LNCAP (cell line): ENCODE measurements around the gene TTLL6.
A peak's percentile ranks its signal among the peaks of the same experiment; 100 is the strongest.

Experiments
- CTCF ChIP-seq: fragments of 450-650 bp; IDR thresholded peaks from 2 replicates; pipeline ENCODE4 v1.5.1; 2017; ENCODE audit warnings: mild to moderate bottlenecking

Gene TTLL6

GRCh38 chr17:48825446-48826381 lies 8.7 kb upstream of the TTLL6 start:
- TF ChIP-seq CTCF: no peak

DNA sequence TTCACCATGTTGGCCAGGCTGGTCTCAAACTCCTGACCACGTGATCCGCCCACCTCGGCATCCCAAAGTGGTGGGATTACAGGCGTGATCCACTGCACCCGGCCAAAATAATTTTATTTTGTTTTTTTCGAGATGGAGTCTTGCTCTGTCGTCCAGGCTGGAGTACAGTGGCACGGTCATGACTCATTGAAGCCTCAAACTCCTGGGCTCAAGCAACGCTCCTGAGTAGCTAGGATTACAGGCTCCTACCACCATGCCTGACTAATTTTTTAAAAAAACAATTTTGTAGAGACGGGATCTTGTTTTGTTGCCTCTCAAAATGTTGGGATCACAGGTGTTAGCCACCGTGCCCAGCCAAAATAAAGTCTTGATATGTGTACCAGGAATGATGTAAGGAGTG lies 2.4 kb upstream of the TTLL6 start:
- no peak for TF ChIP-seq CTCF

GRCh38 chr17:48818361-48818841 lies 1.4 kb upstream of the TTLL6 start:
- no peak for TF ChIP-seq CTCF

DNA sequence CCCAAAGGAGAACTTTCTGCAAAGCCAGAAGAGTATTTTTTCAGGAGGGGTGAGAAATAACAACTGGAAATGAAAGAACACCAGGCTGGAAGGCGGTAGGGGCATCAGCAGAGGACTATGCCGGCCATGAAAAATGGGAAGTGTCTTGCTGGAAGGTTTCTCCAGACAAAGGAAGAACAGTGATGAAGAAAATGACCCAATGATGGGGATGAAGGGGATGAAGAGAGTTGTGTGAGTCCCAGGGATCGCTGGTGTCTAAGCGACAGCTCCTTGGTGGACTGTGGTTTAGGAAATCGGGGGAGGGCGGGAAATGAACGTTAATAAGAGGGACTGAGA lies 623 bp downstream of the TTLL6 start:
- TF ChIP-seq CTCF: no peak

- TF ChIP-seq CTCF: no peak
These were observed 1.7 kb downstream of the TTLL6 start for GRCh38 chr17:48815311-48815710.

GRCh38 chr17:48814504-48814903 lies 2.5 kb downstream of the TTLL6 start:
- peak; percentile 84 for TF ChIP-seq CTCF

GRCh38 chr17:48812001-48812400 lies 5.0 kb downstream of the TTLL6 start:
- TF ChIP-seq CTCF: no peak
